NCI-H82 (cell line): ENCODE results near the gene BCL3.

ENCODE experiments used
- DNase-seq: peaks from one replicate; lab custom pipeline; 2025; lab: John Stamatoyannopoulos, UW

BCL3 gene

GRCh38 chr19:44742330-44743061, 6.0 kb upstream of the BCL3 start:
- DNase-seq: no peak

- DNase-seq: no peak
Observed at GRCh38 chr19:44744871-44745332, 3.6 kb upstream of the BCL3 start.

GRCh38 chr19:44745341-44745831, 3.1 kb upstream of the BCL3 start:
- peak; percentile 55 for DNase-seq

GRCh38 chr19:44745887-44746600, 2.5 kb upstream of the BCL3 start:
- no peak for DNase-seq

GRCh38 chr19:44746616-44746945, 1.9 kb upstream of the BCL3 start:
- no peak for DNase-seq

GRCh38 chr19:44746946-44747738, 1.4 kb upstream of the BCL3 start:
- peak; percentile 80 for DNase-seq

DNA sequence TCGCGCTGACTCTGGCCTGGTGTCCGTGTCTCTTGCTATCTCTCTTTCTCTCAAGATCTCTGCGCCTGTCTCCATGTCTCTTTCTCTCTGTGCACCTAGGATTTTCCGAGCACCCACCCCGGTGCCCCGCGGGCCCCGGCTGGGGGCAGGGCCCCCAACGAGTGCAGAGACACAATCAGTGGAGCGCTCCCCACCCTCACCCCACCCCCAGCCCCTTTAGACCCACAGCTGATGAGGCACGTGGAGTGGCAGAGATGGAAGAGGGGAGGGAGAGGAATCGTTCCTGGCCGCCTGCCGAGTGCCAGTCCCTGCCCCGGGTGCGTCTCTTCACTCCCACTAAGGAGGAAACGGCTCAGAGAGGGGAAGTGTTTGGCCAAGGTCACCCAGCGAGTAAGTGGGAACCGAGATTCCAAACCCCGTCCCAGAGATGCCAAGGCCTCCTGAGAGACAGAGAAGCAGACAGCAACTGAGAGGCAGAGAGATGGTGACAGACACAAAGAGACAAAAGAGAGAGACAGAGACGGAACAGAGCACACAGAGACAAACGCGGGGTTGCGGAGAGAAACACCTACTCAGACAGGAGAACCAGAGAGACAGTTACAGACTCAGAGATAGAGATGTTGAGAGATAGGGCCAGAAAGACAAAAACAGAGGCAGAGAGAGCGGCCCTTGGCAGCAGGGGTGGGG, 626 bp upstream of the BCL3 start:
- peak; percentile 55 for DNase-seq

DNA sequence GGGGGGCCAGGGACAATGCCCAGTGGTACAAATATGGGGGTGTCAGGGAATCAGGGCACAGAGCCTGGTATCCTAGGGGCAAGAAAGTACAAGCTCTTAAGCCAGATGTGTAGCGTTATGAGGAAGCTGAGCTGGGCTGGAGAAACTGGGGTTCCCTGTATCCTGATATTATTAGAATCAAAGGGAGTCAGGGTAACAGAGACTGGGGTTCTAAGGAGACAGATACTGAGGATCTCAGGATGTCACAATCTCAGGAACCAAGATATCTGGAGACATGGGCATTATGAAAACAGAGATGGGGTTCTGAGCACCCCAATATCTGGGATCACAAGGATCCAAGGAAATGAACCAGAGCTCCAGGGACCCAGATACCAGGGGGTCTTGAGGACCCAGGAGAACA, 784 bp downstream of the BCL3 start:
- no peak for DNase-seq

DNA sequence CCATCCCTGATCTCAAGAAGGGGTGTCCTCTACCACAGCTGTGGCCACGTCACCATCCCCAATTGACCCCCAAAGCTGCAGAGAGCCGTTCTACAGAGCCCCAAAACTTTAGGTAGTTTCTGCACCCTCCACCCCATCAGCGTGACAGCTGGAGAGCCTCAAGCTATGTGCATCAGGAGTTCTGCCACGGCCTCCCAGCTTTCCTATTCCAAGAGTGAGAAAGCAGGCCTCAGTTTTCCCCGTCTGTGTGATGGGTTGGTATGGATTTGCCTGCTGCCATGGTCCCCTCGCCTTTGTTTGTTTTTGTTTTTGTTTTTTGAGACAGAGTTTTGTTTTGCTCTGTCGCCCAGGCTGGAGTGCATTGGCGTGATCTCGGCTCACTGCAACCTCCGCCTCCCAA, 1.5 kb downstream of the BCL3 start:
- DNase-seq: no peak

GRCh38 chr19:44752123-44752815, 3.8 kb downstream of the BCL3 start:
- no peak for DNase-seq

- DNase-seq: peak; percentile 86
Observed at GRCh38 chr19:44752816-44753625, 4.5 kb downstream of the BCL3 start.

DNA sequence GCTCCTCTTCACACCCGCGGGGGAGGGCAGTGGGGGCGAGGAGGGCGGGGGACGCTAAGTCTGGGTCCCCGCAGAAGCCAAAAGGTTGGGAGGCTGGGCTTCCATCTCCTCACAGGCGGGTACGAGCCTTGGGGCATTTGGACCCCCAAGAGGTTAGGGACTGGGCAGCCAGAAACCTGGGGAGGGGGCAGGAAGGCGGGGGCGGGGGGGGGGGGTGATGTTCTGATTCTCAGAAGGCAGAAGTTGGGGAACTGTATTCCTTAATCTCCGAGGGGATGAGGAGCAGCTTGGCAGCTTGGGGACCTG, 5.1 kb downstream of the BCL3 start:
- DNase-seq: no peak

- DNase-seq: peak; percentile 84
Observed at GRCh38 chr19:44753932-44754749, 5.6 kb downstream of the BCL3 start.

- no peak for DNase-seq
Observed at GRCh38 chr19:44754750-44755080, 6.2 kb downstream of the BCL3 start.

DNA sequence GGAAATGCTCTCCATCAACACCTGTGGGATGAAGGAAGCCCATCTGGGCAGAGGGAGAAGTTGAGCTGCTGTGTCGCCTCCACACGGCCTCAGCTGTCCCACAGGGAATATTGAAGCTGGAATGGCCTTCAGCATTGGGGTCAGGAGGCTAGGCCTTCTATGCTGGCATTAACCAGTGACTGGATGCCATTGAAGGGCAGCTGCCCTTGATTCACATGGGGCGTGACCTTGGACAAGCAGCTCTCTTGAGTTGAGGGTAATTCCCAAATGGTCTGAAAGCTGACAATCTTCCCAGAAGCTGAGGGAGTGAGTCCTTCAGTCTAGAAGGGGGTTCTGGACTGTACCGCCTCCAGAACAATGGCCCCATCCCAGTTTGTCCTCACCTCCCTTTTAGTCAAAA, 6.7 kb downstream of the BCL3 start:
- DNase-seq: no peak

- no peak for DNase-seq
Observed at GRCh38 chr19:44756089-44756562, 7.6 kb downstream of the BCL3 start.

DNA sequence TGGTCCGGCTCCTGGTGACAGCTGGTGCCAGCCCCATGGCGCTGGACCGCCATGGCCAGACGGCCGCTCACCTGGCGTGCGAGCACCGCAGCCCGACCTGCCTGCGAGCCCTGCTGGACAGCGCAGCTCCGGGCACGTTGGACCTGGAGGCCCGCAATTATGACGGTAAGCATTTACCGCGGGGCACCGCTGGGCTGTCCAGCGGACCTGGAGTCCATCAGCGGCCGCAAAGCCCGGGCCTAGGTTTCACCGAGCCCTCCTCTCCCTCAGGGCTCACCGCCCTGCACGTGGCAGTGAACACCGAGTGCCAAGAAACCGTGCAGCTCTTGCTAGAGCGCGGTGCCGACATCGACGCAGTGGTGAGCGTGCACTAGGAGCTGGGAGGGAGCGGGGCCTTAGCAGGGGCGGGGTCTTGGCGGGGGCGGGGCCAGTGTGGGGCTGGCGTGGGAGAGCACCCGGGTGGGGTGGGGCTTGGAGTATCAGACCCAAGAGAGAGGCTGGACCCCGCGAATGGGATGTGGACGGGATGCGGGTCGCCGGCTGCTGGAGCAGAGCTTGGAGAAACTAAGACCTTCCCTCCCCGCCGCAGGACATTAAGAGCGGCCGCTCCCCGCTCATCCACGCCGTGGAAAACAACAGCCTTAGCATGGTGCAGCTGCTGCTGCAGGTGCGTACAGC, 8.7 kb downstream of the BCL3 start:
- DNase-seq: peak; percentile 77

DNA sequence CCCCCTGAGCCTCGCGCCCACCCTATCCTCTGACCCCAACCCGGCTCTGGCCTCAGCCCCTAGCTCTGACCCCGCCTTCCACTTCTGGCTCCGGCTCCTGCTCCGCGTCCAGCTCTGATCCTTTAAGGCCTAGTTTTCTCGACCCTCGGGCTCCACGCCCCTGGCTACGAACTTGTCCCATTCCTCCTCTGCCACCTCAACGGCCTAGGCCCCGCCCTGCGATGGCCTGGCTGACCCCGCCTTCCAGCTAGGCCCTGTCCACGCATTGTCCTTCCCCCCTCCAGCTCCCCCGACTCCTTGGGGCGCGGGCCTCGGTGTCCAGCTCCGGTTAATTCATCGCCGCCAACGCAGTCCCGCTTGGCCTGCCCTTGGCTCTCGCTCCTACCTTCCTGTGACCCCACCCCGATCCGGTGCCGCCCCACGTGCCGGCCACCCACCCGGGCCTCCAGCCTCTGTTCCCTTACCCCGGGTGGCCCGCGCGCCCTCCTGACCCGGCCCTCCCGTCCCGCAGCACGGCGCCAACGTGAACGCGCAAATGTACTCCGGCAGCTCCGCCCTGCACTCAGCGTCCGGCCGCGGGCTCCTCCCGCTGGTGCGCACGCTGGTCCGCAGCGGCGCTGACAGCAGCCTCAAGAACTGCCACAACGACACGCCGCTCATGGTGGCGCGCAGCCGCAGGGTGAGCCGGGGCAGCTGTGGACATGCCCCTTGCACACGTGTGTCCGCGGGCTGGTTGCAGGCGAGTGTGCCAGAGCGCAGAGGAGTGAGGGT, 9.4 kb downstream of the BCL3 start:
- peak; percentile 61 for DNase-seq

- peak; percentile 34 for DNase-seq
Observed at GRCh38 chr19:44758596-44758995, 10.1 kb downstream of the BCL3 start.
